NCI-H1694 treated with DMSO at 0.1 percent for 48 hours (cell line): ENCODE measurements around the gene FKBP8.

Experiments
- DNase-seq: peaks from one replicate; lab custom pipeline; 2025; lab: John Stamatoyannopoulos, UW

Gene FKBP8

GRCh38 chr19:18483119-18483890, 60.1 kb downstream of the FKBP8 start:
- peak; percentile 60 for DNase-seq
